Activated T-cell treated with anti-CD3 and anti-CD28 coated beads for 4 hours (primary cell): ENCODE results near the gene C17orf107.
A peak's percentile ranks its signal among the peaks of the same experiment; 100 is the strongest.
"Not testable (repeated sequence)": the region's sequence is repeated elsewhere in the genome, so short reads cannot be mapped to it uniquely, and the experiment has no call there.

Experiments
- DNase-seq: peaks from one replicate; pipeline ENCODE4 v3.0.0-alpha.2; 2020

Gene C17orf107

GRCh38 chr17:4901648-4902344 lies 2.5 kb downstream of the C17orf107 start:
- DNase-seq: no peak

- DNase-seq: no peak
Measured at GRCh38 chr17:4902540-4902939, 3.2 kb downstream of the C17orf107 start.

- peak; percentile 73 for DNase-seq
Measured at GRCh38 chr17:4903051-4903818, 3.9 kb downstream of the C17orf107 start, which contains the start of gene CHRNE. Gene CHRNE (minus strand): TSS chr17:4903098. CDS start chr17:4903063, 35 bp downstream.

- not testable (repeated sequence) for DNase-seq
Measured at GRCh38 chr17:4906642-4907041, 7.3 kb downstream of the C17orf107 start.

GRCh38 chr17:4908301-4908700 lies 9.0 kb downstream of the C17orf107 start:
- DNase-seq: no peak

GRCh38 chr17:4908711-4909496 lies 9.6 kb downstream of the C17orf107 start:
- peak; percentile 47 for DNase-seq

- DNase-seq: no peak
Measured at GRCh38 chr17:4913994-4914393, 14.7 kb downstream of the C17orf107 start.

- not testable (repeated sequence) for DNase-seq
Measured at GRCh38 chr17:4914551-4914950, 15.2 kb downstream of the C17orf107 start.

- no peak for DNase-seq
Measured at GRCh38 chr17:4919511-4920047, 20.2 kb downstream of the C17orf107 start.

- no peak for DNase-seq
Measured at GRCh38 chr17:4920351-4921048, 21.2 kb downstream of the C17orf107 start.

- DNase-seq: no peak
Measured at GRCh38 chr17:4921320-4921719, 22.0 kb downstream of the C17orf107 start.

GRCh38 chr17:4926577-4927335 lies 27.4 kb downstream of the C17orf107 start:
- not testable (repeated sequence) for DNase-seq

- DNase-seq: no peak
Measured at GRCh38 chr17:4928881-4929280, 29.5 kb downstream of the C17orf107 start.

- DNase-seq: no peak
Measured at GRCh38 chr17:4931963-4932362, 32.6 kb downstream of the C17orf107 start, which contains the start of gene GP1BA. Gene GP1BA (plus strand): TSS chr17:4932277. CDS start chr17:4932605, 328 bp downstream.

- no peak for DNase-seq
Measured at GRCh38 chr17:4932756-4933155, 33.4 kb downstream of the C17orf107 start.

- DNase-seq: no peak
Measured at GRCh38 chr17:4933646-4934045, 34.3 kb downstream of the C17orf107 start.

GRCh38 chr17:4934173-4934979 lies 35.0 kb downstream of the C17orf107 start:
- no peak for DNase-seq

- DNase-seq: no peak
Measured at GRCh38 chr17:4935650-4936049, 36.3 kb downstream of the C17orf107 start.

- DNase-seq: no peak
Measured at GRCh38 chr17:4936436-4936835, 37.1 kb downstream of the C17orf107 start.

GRCh38 chr17:4937553-4937952 lies 38.2 kb downstream of the C17orf107 start:
- no peak for DNase-seq

- DNase-seq: no peak
Measured at GRCh38 chr17:4938069-4938491, 38.7 kb downstream of the C17orf107 start.
